Renal cortex interstitium (tissue), 11 donors: ENCODE measurements around the gene CCT7. TPM values are rescaled to one million over a fixed set of nuclear protein-coding genes. Genes with fewer than 3 reads are reported as not detected.
"Not testable (repeated sequence)": the region's sequence is repeated elsewhere in the genome, so short reads cannot be mapped to it uniquely, and the experiment has no call there.

Experiments used
- DNase-seq, 11 donors: peaks; one replicate each; pipeline ENCODE4 v3.0.0-alpha.2; 2013; ENCODE audit warnings: low read depth in 9 of 11, low spot score in 4 of 11; ENCODE audit errors: extremely low read depth in 1 of 11
- polyA plus RNA-seq, 3 donors: library from polyadenylated mRNA; unstranded; fragments of 120-200 nt; gene quantifications; one replicate each; pipeline ENCODE4 v1.2.1, GENCODE V29; 2013; ENCODE audit not compliant: insufficient read length in 3 of 3

Gene CCT7
- polyA plus RNA-seq, 3 donors = 232 to 279 (median 262) TPM

DNA sequence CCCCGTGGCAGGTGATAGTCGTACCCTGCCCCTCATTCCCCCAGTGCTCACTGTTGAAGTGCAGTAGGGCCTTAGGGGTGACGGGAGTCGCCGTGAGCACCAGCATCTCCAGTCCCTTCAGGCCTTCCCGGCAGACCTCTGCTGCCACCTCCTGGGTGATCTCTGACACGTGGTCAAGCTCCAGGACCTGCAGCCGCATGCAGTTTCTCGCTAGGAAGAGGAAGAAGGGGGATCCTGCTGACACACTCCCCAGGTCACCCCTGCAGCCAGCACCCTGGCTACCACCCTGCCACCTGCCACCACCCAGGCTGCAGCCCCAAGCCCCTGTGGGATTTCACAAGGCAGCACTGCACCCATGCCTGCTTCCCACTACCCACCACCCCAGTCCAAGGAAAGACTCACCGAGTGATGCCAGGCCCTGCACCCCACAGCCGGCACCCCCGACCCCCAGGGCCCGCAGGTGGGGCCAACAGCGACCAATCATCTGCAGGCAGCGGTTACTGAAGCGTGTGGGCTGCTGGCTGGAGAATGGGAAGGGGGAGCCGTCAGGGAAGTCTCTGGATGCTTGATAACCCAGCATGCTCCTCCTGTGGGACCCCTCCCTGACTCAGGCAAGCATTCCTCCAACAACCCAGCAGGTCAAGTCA lies 26.4 kb downstream of the CCT7 start:
- no peak for DNase-seq

DNA sequence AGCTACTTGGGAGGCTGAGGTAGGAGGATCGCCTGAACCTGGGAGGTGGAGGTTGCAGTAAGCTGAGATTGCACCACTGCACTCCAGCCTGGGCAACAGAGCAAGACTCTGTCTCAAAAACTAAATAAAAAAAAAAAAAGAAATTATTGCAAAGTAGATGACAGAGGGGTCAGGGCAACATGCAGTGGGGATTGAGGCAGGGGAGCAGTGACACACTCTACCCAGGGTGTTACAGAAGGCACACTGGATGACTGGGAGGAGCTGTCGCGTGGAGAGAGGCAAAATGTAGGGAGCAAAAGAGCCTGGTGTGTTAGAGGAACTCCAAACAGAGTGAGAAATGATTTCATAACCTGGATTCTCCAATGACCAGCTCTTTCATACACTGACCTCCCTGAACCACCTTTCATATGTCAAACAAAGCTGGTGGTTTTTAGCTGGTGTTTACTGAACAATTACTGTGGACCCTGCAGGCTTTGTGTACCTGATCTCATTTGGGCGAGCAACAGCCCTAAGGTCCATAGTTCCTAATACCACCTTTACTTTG lies 28.1 kb downstream of the CCT7 start:
- no peak for DNase-seq

DNA sequence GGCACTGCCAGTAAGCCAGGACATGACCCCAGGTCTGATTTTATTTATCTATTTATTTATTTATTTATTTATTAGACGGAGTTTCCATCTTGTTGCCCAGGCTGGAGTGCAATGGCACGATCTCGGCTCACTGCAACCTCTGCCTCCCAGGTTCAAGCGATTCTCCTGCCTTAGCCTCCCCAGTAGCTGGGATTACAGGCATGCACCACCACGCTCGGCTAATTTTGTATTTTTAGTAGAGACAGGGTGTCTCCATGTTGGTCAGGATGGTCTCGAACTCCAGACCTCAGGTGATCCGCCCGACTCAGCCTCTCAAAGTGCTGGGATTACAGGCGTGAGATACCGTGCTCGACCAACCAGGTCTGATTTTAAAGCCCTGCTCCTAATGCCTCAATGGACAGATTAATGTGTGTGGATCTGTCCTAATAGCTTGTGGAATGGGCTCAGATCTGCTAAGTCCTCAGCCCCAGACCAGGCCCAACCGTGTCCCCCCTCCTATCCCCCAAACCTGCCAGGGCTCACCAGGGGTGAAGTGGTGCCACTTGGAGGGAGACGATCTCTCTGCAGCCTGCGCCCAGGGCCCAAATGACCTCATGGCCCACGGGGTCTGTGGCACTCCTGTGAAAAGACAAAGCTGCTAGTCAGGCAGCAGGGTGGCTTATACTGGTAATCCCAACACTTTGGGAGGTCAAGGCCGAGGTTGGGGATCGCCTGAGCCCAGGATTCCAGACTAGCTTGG lies 28.8 kb downstream of the CCT7 start:
- DNase-seq = not testable (repeated sequence)

DNA sequence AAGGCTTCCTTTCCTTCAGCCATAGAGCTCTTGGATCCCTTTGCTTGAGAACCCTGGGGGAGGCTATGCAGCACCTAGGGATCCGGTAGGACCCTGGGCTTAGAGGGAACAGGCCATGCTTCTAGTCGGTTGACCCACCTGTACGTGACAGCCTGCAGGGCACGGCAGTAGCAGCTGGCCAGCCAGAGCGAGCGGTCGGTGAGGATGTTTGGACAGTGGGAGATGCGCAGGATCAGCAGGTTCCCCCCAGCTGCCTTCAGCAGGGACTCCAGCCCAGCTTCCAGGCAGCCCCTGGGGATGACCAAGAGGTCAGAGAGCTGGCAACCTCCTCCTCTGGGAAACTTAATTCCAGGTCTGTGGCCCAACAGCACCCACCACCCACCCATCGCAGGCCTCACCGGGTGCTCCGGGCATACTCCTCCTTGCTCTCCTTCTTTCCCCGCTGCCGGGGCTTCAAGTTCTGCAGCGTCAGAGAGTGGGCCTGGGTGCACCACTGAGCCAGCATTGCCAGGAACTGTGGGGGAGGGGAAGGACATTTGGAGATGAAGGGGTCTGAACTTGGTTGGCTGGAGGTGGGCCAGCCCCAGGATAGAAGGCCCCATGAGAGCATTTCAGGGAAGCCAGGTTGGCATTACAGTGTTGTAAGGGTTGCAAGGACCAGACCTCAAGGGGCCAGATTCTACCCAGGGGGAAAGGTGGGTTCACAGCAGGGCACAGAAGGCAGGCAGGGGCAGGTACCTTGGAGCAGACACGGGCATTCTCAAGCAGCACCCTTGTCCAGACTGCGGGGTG lies 29.6 kb downstream of the CCT7 start:
- no peak for DNase-seq

DNA sequence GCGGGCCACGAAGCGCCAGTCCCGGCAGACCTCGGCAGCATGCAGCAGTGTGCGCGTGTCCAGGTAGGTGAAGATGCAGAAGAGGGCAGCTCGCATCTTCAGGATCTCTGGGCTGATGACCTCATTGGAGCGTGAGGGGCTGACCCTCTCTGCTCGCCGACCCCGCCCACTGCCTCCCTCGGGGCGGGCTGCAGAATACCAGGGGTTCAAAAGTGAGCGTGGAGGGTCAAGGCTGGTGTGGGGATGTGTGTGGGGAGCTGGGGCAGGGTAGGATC lies 30.2 kb downstream of the CCT7 start:
- no peak for DNase-seq

DNA sequence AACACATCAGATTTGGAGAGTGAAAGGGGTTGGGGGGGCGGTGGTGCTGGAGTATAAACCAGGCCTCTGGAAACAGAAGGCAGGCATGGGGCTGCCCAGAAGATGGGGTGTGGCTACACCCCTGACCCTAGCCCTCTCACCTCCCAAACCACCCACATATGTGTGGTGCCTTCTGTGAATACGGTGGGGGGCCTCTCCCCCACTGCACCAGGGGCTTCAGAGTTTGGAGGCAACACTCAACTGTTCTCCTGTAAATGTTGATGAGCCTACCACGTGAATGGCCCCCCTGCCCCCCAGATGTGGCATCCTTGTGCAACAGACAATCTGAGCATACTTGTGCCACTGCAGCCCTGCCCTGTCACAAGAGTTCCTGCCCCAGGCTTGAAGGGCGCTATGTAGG lies 30.7 kb downstream of the CCT7 start:
- no peak for DNase-seq

DNA sequence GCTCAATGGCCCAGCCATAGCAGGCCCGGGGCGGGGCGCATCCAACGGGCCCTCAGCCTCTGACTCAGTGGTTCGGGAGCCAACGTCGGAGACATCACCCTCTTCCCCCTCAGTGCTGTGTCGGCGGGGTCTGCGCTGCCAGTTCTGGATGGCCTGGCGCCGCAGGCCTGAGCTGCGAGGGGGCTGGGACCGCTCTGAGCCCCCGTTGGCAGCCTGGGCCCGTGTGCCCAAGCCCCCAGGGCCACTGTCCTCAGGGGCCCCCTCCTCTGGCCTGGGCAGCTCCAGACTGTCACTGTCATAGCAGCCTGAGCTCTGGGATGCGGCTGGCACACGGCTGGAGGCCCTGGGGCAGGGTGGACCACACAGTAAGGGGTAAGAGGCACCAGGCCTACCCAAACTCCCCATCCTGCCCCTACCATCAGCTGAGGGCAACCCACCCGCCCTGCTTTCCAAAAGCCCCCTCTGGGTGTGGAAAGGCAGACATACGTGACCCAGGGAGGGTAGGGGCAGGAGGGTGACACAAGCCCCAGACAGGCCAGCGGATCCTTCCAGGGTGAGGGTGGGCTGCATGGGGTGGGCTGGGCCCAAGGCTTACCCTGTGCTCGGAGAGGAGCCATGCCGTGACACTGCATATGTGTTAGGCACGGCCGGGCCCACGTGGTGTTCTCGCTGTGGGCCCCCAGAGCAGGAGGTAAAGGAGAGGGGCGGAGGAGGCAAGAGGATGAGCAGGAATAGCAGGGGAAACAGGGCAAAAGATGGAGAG lies 31.4 kb downstream of the CCT7 start:
- no peak for DNase-seq

DNA sequence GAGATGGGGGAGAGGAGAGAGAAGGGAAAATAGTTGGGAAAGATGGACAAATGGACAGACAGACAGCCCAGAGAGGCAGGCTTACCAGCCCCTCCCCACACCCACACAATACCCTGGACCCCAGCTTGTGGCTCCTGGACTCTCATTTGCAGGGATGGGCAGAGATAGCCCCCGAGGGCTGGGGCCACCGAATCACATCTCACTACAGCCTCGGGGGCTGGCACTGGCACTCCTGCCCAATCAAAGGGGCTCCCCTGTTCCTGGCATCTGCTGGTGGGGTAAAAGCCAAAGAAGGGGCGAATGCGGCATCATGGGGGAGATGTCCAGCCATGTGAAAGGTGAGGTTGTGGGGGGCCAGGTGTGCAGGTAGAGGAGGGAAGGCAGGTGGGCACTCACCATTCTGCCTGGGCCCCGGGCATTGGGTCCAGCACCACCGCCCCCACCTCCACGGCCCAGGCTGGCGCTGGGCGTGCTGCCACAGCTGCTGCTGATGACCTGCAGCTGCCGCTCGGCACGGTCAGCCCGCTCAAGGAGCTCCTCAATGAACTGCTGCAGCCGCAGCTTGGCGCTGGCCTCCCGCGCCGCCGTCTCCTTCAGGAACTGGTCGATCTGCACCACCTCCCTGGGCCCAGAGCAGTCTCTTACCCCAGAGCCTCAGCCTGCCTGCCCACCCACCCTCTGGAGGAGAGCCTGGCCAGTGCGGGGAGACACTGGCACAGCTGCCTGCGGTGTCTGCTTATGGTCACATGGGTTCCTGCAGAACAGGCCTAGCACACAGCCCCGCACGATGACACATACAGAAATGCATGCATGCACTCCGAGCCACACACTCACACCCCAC lies 32.2 kb downstream of the CCT7 start:
- no peak for DNase-seq

DNA sequence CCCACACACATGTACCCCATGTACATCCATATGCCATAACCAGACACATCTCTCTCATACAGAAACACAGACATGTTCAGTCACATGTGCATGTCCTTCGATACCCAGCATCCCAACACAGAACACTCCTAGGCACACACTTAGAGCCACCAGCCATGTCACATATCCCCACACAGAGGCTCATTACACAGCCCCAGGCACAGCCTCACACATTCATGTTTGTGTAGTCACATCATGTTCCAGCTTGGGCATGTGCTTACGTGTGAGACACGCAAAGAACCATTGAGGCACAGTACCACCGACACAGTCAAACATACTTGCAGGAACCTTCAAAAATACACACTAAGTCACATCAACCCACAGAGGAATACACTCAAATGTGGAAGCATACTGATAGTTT lies 32.9 kb downstream of the CCT7 start:
- no peak for DNase-seq

DNA sequence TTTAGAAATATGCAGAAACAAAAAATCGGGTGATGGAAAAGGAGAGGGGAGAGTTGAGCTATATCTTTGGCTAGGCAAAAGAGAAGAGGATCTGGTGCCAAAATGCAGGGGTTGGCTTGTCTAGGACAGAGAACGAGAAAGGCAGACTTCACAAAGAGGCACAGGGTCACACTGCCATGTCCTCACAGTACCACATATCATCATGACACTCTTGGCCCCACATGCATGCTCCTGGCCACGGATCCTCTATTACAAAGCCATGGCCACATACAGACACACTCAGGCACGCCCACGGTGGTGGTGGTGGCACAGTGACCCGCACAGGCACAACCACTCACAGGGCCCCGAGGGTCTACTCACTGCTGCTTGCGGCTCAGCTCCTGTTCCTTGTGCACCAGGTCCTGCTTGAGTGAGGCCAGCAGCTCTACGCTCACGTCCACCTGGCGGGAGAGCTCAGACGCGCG lies 34.3 kb downstream of the CCT7 start:
- DNase-seq = no peak

DNA sequence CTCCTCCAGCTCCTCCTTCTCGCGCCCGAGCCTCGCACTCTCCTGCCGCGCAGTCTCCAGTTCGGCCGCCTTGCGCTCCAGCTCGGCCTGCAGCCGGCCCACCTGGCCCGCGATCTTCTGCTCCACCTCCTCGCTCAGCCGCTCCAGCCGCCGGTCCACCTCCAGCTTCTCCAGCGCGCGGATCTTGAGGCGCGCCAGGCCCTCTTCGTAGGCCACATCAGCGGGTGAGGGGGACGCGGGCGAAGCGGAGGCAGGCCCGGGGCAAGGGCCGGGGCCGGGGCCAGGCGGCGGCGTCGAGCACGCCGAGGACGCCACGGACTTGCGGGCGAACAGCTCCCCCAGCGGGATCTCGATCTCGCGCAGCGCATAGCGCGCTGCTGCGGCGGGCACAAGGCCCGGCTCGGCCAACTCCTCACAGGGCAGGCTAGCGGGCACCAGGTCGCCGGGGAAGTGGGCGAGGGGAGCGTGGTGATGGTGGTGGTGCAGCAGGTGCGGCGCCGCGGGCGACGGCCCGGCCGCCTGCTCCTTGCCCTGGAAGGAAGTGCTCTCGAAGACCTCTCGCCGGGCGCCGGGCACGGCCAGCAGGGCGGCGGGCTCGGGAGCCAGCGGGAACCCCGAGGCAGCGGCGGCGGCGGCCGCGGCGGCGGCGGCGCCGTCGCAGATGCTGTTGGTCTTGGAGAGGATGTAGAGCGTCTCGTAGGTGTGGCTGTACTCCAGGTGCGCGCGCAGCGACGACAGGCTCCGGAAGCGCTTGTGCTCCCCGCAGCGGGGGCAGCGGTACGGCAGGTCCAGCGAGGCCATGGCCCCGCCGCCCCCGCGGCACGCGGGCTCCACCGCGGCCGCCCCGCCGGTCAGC lies 35.0 kb downstream of the CCT7 start:
- no peak for DNase-seq

DNA sequence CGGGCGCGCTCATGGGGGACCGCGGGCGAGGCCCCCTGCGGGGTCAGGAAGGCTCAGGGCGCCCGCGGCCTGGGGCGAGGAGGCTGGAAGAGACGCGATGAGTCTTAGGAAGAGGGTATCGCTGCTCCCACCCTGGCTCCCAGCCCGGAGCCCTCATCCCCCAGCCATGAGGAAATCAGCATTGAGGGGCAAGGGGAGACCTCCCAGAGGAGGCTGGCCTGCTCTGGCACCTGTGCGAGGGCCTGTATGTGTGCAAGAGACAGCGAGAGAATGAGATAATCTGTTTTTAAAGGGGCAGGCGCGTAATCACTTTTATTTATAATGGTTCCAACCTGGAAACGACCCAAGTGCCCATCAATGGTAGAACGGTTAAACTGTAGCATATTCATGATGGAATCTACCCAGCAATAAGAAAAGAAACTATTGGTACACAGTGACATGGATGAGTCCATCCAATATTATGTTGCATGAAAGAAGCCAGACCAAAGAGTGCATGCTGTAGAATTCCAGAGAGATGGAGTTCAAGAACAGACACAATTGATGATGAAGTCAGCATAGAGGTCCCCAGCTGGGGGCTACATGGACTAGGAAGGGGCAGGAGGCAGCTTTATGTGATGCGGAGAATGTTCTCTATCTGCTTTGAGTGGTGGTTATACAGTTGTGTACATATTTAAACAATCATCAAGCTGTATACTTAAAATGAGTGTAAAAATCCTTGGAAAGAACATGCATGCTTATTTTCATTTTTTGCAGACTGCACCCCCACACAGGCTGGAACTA lies 35.8 kb downstream of the CCT7 start:
- no peak for DNase-seq

DNA sequence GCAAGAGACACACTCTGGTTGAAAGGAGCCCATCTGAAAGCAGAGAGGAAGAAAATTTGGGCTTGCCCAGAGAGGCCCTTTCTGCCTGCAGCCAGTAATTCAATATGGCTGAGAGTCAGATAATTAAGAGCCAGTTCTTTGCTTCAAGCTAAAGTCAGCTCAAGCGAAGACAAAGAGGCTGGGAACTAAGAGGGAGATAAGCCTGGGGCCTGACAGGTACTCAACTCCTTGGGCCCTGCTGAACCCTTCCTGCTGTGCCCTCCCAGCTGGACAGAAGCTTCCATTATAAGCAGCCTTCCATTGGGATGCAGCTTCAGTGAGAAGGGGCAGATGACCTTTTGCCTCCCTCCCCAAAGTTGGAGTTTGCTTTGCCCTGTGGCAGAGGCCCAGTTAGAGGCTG lies 38.2 kb downstream of the CCT7 start:
- DNase-seq = no peak

DNA sequence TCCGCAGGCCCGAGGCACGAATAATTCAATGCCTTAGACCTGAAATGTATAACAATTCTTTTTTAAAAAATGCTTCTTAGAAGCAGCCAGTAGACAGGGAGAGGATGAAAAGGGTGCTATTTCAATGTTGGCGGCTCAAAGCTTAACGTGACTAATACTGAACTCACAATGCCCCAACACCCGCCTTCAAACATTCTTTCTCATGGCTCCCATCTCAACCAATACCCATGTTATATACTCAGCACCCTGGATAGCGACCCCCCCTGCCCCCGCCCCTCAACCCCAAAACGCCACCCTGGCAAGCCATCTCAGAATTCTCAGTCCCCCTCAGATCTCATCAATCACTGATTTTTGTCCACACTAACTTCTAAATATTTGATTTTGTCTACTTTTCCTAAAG lies 45.7 kb downstream of the CCT7 start:
- DNase-seq = no peak

DNA sequence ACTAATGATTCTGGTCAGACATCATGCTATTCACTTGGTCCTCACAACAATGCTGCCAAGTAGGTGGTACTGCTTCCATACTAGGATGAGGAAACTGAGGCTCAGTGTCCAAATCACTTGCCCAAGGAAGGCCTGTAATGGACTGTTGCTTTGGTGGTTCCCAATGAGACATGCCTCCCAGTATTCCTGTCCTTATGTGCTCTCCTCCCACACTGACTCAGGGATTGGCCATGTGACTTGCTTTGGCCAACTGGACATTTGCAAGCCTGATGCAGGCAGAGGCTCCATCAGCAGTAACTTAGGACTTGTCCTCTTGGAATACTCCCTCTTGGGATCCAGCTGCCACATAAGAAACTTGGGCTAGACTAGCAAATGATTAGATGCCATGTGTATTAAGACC lies 47.1 kb downstream of the CCT7 start:
- no peak for DNase-seq

DNA sequence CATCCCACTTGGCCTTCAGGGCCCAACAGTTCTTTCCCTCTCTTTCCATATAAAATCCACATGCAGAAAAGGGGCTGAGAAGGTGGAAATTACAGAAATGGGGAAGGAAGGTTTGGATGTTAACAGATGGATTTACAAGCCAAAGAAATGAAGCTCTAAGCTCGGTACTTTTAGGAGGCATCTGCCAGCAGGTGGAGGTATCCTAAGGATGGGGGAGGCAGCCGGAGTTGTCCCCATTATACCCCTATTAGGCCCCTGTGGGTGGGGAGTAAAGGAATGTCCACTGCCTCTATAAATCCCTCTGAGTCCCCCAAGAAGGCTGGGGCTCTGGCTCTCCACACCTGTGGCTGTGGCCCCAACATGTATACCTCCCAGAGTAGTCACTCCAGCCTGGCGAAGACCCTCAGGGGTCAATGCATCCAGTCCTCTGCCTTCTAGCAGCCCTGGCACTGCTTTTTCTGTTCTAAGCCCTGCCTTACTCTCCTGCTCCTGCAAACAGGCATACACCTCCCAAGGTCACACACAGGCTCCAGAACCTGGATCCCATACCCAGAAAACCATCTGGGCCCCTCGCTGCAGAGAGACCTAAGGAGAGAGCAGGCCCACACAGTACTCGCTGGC lies 48.9 kb downstream of the CCT7 start:
- no peak for DNase-seq
